GM12874 (cell line): ENCODE measurements around the gene KIF5B.

Source experiments
- CTCF ChIP-seq: IDR thresholded peaks from 2 replicates; pipeline ENCODE4 v1.5.1; 2011; ENCODE audit warnings: low read depth, mild to moderate bottlenecking, control low read depth, low read length, moderate library complexity; ENCODE audit not compliant: insufficient read depth

Gene KIF5B

GRCh38 chr10:32041290-32042028 lies 14.8 kb downstream of the KIF5B start:
- TF ChIP-seq CTCF = no peak

- TF ChIP-seq CTCF = no peak
These were observed 16.5 kb downstream of the KIF5B start for GRCh38 chr10:32039734-32040133.

GRCh38 chr10:32038777-32039176 lies 17.4 kb downstream of the KIF5B start:
- TF ChIP-seq CTCF = no peak

- no peak for TF ChIP-seq CTCF
These were observed 19.3 kb downstream of the KIF5B start for GRCh38 chr10:32036922-32037321.

GRCh38 chr10:32035038-32035437 lies 21.2 kb downstream of the KIF5B start:
- no peak for TF ChIP-seq CTCF

- TF ChIP-seq CTCF = no peak
These were observed 23.1 kb downstream of the KIF5B start for GRCh38 chr10:32033171-32033570.

- no peak for TF ChIP-seq CTCF
These were observed 24.3 kb downstream of the KIF5B start for GRCh38 chr10:32031920-32032319.
